B cell (primary cell): ENCODE data around the gene UNC79. TPM values are rescaled to one million over a fixed set of nuclear protein-coding genes. Genes with fewer than 3 reads are reported as not detected.

Source experiments
- ATAC-seq: fragments of 200-7000 bp; cut with Tn5 transposase; one replicate; pipeline ENCODE4 v1.10.0; 2021; ENCODE audit warnings: low read depth, mild to moderate bottlenecking, moderate number of reproducible peaks, moderate library complexity
- CTCF ChIA-PET: fragments of 350-600 bp; sonication (Branson Sonifier 250); formaldehyde crosslinking; loops from one replicate; lab custom pipeline; 2021; ENCODE audit warnings: antibody characterized with exemption, inconsistent platforms; lab: Charles Lee
- POLR2A ChIA-PET: fragments of 350-600 bp; sonication (Branson Sonifier 250); formaldehyde crosslinking; loops from one replicate; lab custom pipeline; 2021; ENCODE audit warnings: antibody characterized with exemption; lab: Charles Lee
- DNase-seq: peaks from one replicate; pipeline ENCODE4 v3.0.0; 2013
- H2AFZ ChIP-seq: 2 replicates; pipeline ENCODE4 v1.6.1; 2012; ENCODE audit warnings: mild to moderate bottlenecking, low read depth, low read length; ENCODE audit not compliant: insufficient read depth, poor library complexity, severe bottlenecking
- H3K27ac ChIP-seq, 2 donors: 1 replicate in 1 of 2; 2 replicates in 1 of 2; pipeline ENCODE4 v1.5.1; 2012 to 2013; ENCODE audit warnings: low read length in 2 of 2, mild to moderate bottlenecking in 2 of 2, moderate library complexity in 1 of 2
- H3K27me3 ChIP-seq, 4 experiments: fragments of 200-600 bp in 1 of 4; sonication (generic) in 1 of 4; replicated peaks in 1 of 4; 1 replicate in 2 of 4; 2 replicates in 2 of 4; pipeline versions ENCODE4 v1.6.1 to v1.7.0; 2013 to 2016; ENCODE audit warnings: low read length in 3 of 4, mild to moderate bottlenecking in 2 of 4, mixed read lengths in 1 of 4, moderate library complexity in 1 of 4; ENCODE audit not compliant: insufficient read depth in 4 of 4, control insufficient read depth in 3 of 4; ENCODE audit errors: control extremely low read depth in 1 of 4
- H3K36me3 ChIP-seq, 2 experiments: replicated peaks in 1 of 2; 1 replicate in 1 of 2; 2 replicates in 1 of 2; pipeline versions ENCODE4 v1.6.1 to v1.7.1; 2013; ENCODE audit warnings: low read length in 1 of 2; ENCODE audit not compliant: insufficient read depth in 2 of 2, control insufficient read depth in 1 of 2; ENCODE audit errors: control extremely low read depth in 1 of 2, extremely low read depth in 1 of 2
- H3K4me1 ChIP-seq, 2 donors: fragments of 200-600 bp in 1 of 2; sonication (generic) in 1 of 2; 1 replicate in 1 of 2; 2 replicates in 1 of 2; pipeline versions ENCODE4 v1.5.1 to v1.6.1; 2013 to 2017; ENCODE audit warnings: low read length in 2 of 2; ENCODE audit not compliant: control insufficient read depth in 2 of 2, insufficient read depth in 2 of 2
- H3K4me2 ChIP-seq: replicated peaks from 2 replicates; pipeline ENCODE3; 2012; ENCODE audit warnings: mild to moderate bottlenecking, low read depth, low read length; ENCODE audit not compliant: poor library complexity, severe bottlenecking
- H3K4me3 ChIP-seq, 5 experiments: fragments of 200-600 bp in 1 of 5; sonication (generic) in 1 of 5; 1 replicate in 3 of 5; 2 replicates in 2 of 5; pipeline versions ENCODE4 v1.5.1 to v1.7.0; 2011 to 2016; ENCODE audit warnings: low read length in 4 of 5, mild to moderate bottlenecking in 4 of 5, low read depth in 2 of 5, control low read depth in 1 of 5, moderate library complexity in 1 of 5; ENCODE audit not compliant: insufficient read depth in 1 of 5; ENCODE audit errors: control extremely low read depth in 1 of 5, extremely low read depth in 1 of 5
- H3K79me2 ChIP-seq: fragments of 200-600 bp; sonication (generic); one replicate; pipeline ENCODE4 v1.6.0; 2016; ENCODE audit warnings: low read length; ENCODE audit not compliant: control insufficient read depth, insufficient read depth
- H3K9ac ChIP-seq: fragments of 200-600 bp; sonication (generic); 2 replicates; pipeline ENCODE4 v1.6.1; 2017; ENCODE audit warnings: mild to moderate bottlenecking, low read length, moderate library complexity
- H3K9me3 ChIP-seq, 3 donors: one replicate each; pipeline versions ENCODE4 v1.6.1 to v1.7.1; 2013; ENCODE audit warnings: low read length in 2 of 3; ENCODE audit not compliant: control insufficient read depth in 2 of 3, insufficient read depth in 1 of 3; ENCODE audit errors: control extremely low read depth in 1 of 3
- H4K20me1 ChIP-seq: 2 replicates; pipeline ENCODE4 v1.6.0; 2012; ENCODE audit warnings: mild to moderate bottlenecking, low read length; ENCODE audit not compliant: insufficient read depth, control insufficient read depth, poor library complexity, severe bottlenecking
- H3K27ac Mint-ChIP-seq: one replicate; pipeline ENCODE4 v1.8.0; 2021; ENCODE audit warnings: mixed read lengths
- H3K27me3 Mint-ChIP-seq: one replicate; pipeline ENCODE4 v1.8.0; 2021; ENCODE audit warnings: mixed read lengths
- H3K4me1 Mint-ChIP-seq: one replicate; pipeline ENCODE4 v1.8.0; 2021; ENCODE audit warnings: mixed read lengths
- H3K4me3 Mint-ChIP-seq: one replicate; pipeline ENCODE4 v1.8.0; 2021; ENCODE audit warnings: mixed read lengths
- H3K9me3 Mint-ChIP-seq: one replicate; pipeline ENCODE4 v1.8.0; 2022; ENCODE audit warnings: mixed read lengths; ENCODE audit not compliant: insufficient read depth
- CTCF ChIP-seq: fragments of 200-600 bp; IDR thresholded peaks from one replicate; pipeline ENCODE4 v1.8.0; 2022; ENCODE audit warnings: antibody characterized with exemption, mild to moderate bottlenecking
- EZH2 ChIP-seq: IDR thresholded peaks from 2 replicates; pipeline ENCODE4 v1.6.1; 2012; ENCODE audit warnings: borderline replicate concordance, low read depth, mild to moderate bottlenecking, moderate library complexity, low read length; ENCODE audit not compliant: insufficient read depth, poor library complexity, severe bottlenecking
- WGBS: methylation state at CpG from one replicate; pipeline ENCODE4 v1.1.5; 2013; ENCODE audit warnings: missing lambda C conversion rate; ENCODE audit not compliant: insufficient coverage; 5-methylcytosine and 5-hydroxymethylcytosine counted together
- intact Hi-C: fragments of 100-400 bp; cut with micrococcal nuclease; formaldehyde crosslinking; loops from one replicate; pipeline ENCODE4 v1.10.0; 2022
- polyA plus RNA-seq: library from polyadenylated mRNA; depleted of rRNA; stranded (reverse); fragments of >200 nt; gene quantifications from 2 replicates; pipeline ENCODE4 v1.2.3, GENCODE V29; 2012
- total RNA-seq, 2 donors: library from RNA; stranded (reverse); fragments of 120-200 nt in 1 of 2; gene quantifications; 1 replicate in 1 of 2; 2 replicates in 1 of 2; pipeline versions ENCODE4 v1.2.3 to v1.2.4, GENCODE V29; 2013 to 2022

The UNC79 gene
- total and polyA plus RNA-seq, 2 donors (not counting 1 experiment from before 2014, with no cell fraction given): 0.04 to 0.15 TPM

DNA sequence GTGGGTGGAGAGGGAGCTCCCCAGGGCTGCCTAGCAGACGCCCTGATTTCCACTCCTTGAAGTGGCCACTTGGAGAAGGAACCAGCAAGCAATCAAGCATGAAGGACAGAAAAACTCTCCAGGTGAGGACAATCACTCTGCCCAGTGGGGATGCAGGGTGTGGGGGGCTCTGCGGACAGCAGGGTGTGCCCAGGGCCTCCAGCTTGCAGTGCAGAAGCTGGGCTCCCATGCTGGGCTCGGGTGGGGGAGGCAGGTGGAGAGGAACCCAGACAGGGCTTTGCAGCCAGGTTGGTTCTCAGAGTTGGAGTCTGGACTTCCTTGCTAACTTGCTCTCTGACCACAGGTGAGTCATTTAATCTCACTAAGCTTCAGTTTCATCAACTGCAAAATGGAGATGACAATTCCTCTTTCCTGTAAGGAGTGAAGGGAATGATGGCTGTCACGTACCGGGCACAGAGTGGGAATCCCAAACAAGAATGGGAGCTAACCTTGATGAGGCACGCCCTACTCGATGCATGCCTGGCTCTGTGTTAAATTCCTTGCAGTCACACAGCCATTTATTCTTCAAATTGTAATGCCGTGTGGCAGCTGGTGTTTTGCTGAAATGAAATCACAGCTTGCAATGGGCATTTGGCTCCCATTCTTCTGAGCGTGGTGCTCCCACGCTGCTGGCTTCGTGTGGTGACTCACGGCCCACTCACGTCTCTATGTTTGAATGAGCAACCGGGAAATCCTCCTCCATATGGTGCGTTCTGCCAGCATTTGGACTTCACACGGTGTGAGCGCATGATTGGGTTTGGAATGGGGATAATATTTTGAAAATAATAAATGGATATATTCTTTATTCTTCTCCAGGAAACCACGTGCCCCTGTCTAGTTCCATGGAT, 282.3 kb downstream of the UNC79 start:
- Histone ChIP-seq H2AFZ (no peak overlapping the region), H3K79me2 (no peaks in the 10 kb centered on the region), H3K4me2 (no peak overlapping the region), H3K27me3 (no peaks in the 10 kb centered on the region), H3K36me3 (no peaks in the 10 kb centered on the region), H3K9ac (no peak overlapping the region), H3K4me1 (no peaks in the 10 kb centered on the region), H3K4me3 (no peak overlapping the region), H3K27ac (no peak overlapping the region), H4K20me1 (no peaks in the 10 kb centered on the region), H3K9me3 (peaks cover 0 to 3% (median 0%) of the 10 kb centered on the region in 3 donors)
- ATAC-seq (no peak), DNase-seq (no peak)
- Mint-ChIP-seq H3K4me3 (no peak overlapping the region), H3K27me3 (peaks cover 15% of the 10 kb centered on the region), H3K4me1 (no peaks in the 10 kb centered on the region), H3K27ac (no peak overlapping the region), H3K9me3 (no peaks in the 10 kb centered on the region)
- intact Hi-C loops: no loop called here
- no peak for TF ChIP-seq EZH2
- TF ChIP-seq CTCF: no peak
- POLR2A ChIA-PET: no interaction called here
- WGBS: 72% methylated on average over 10 of the region's 18 CpGs
- CTCF ChIA-PET: no interaction called here

- ATAC-seq (no peak), DNase-seq (no peak)
- Histone ChIP-seq H3K79me2 (no peaks in the 10 kb centered on the region), H3K4me3 (no peak overlapping the region), H2AFZ (no peak overlapping the region), H4K20me1 (no peaks in the 10 kb centered on the region), H3K9ac (no peak overlapping the region), H3K4me2 (no peak overlapping the region), H3K27me3 (no peaks in the 10 kb centered on the region), H3K27ac (no peak overlapping the region), H3K9me3 (peaks cover 0 to 3% (median 0%) of the 10 kb centered on the region in 3 donors), H3K4me1 (no peaks in the 10 kb centered on the region), H3K36me3 (no peaks in the 10 kb centered on the region)
- no peaks in the 10 kb centered on the region for H3K9me3 Mint-ChIP-seq
- ChIA-PET CTCF (no interaction called here), POLR2A (no interaction called here)
- peaks cover 12% of the 10 kb centered on the region for H3K27me3 Mint-ChIP-seq
- H3K27ac Mint-ChIP-seq: no peak overlapping the region
- H3K4me3 Mint-ChIP-seq: no peak overlapping the region
- TF ChIP-seq EZH2 (no peak), CTCF (no peak)
- intact Hi-C loops: no loop called here
- no peaks in the 10 kb centered on the region for H3K4me1 Mint-ChIP-seq
- 68% methylated on average over 13 of the region's 13 CpGs for WGBS
Observed at GRCh38 chr14:93713726-93714405, 283.1 kb downstream of the UNC79 start.
